Endothelial cell of umbilical vein (primary cell): Measurements from ENCODE around the gene CD300LF. TPM values are rescaled to one million over a fixed set of nuclear protein-coding genes. Genes with fewer than 3 reads are reported as not detected.

Source experiments
- BruUV-seq: library from RNA; stranded (reverse); fragments of 400-500 nt; replicated peaks from 2 replicates; lab custom pipeline; 2021; lab: Mats Ljungman, UMichigan
- CTCF ChIA-PET: fragments of 300-600, 350-600 bp; sonication (Branson Sonifier 250); formaldehyde crosslinking; loops from one replicate; lab custom pipeline; 2021; ENCODE audit warnings: antibody characterized with exemption, inconsistent platforms; lab: Charles Lee
- POLR2A ChIA-PET: fragments of 300-600, 350-600 bp; sonication (Branson Sonifier 250); formaldehyde crosslinking; loops from one replicate; lab custom pipeline; 2021; ENCODE audit warnings: antibody characterized with exemption, inconsistent platforms; lab: Charles Lee
- DNase-seq: peaks from one replicate; pipeline ENCODE4 v3.0.0-alpha.2; 2011; ENCODE audit warnings: low read depth, low spot score
- FAIRE-seq: peaks from 2 replicates; lab custom pipeline; 2011; peaks lifted over from hg19 to GRCh38; lab: Jason Lieb, UNC
- H2AFZ ChIP-seq: 2 replicates; pipeline ENCODE4 v1.6.0; 2012; ENCODE audit warnings: low read depth, low read length, control low read depth, inconsistent platforms
- H3K27ac ChIP-seq: 2 replicates; pipeline ENCODE4 v1.5.1; 2011; ENCODE audit warnings: low read depth, mild to moderate bottlenecking, control low read depth, low read length, moderate library complexity; ENCODE audit not compliant: insufficient read depth
- H3K27me3 ChIP-seq, 2 experiments: 2 replicates each; pipeline versions ENCODE4 v1.6.0 to v1.6.1; 2011; ENCODE audit warnings: low read length in 2 of 2, mixed read lengths in 1 of 2; ENCODE audit not compliant: control insufficient read depth in 2 of 2, insufficient read depth in 2 of 2
- H3K36me3 ChIP-seq, 2 experiments: 2 replicates in 1 of 2; 3 replicates in 1 of 2; pipeline ENCODE4 v1.5.1; 2011; ENCODE audit warnings: low read length in 2 of 2, mild to moderate bottlenecking in 1 of 2, moderate library complexity in 1 of 2; ENCODE audit not compliant: control insufficient read depth in 2 of 2, insufficient read depth in 2 of 2; ENCODE audit errors: extremely low read depth in 1 of 2
- H3K4me1 ChIP-seq: 3 replicates; pipeline ENCODE4 v1.5.1; 2011; ENCODE audit warnings: mild to moderate bottlenecking, low read length; ENCODE audit not compliant: control insufficient read depth, insufficient read depth; ENCODE audit errors: extremely low read depth
- H3K4me2 ChIP-seq: 2 replicates; pipeline ENCODE4 v1.6.1; 2011; ENCODE audit warnings: low read length, control low read depth, mixed read lengths; ENCODE audit not compliant: insufficient read depth
- H3K4me3 ChIP-seq, 3 experiments: fragments of 200-600 bp in 1 of 3; sonication (generic), shearing (Covaris generic) in 1 of 3; replicated peaks in 1 of 3; 2 replicates each; pipeline ENCODE4 v1.5.1; 2011 to 2016; ENCODE audit warnings: control low read depth in 3 of 3, low read length in 3 of 3, mild to moderate bottlenecking in 2 of 3, inconsistent platforms in 1 of 3, low read depth in 1 of 3, moderate library complexity in 1 of 3; ENCODE audit not compliant: insufficient read depth in 1 of 3
- H3K79me2 ChIP-seq: 2 replicates; pipeline ENCODE4 v1.6.0; 2012; ENCODE audit warnings: low read length, inconsistent platforms; ENCODE audit not compliant: control insufficient read depth, insufficient read depth
- H3K9ac ChIP-seq: replicated peaks from 2 replicates; pipeline ENCODE3; 2011; ENCODE audit warnings: low read length, control low read depth; ENCODE audit not compliant: insufficient read depth; ENCODE audit errors: extremely low read depth
- H3K9me1 ChIP-seq: replicated peaks from 3 replicates; pipeline ENCODE4 v1.6.0; 2011; ENCODE audit warnings: mild to moderate bottlenecking, low read length; ENCODE audit not compliant: control insufficient read depth, insufficient read depth; ENCODE audit errors: extremely low read depth
- H3K9me3 ChIP-seq: replicated peaks from 2 replicates; pipeline ENCODE4 v1.5.1; 2012; ENCODE audit warnings: low read length, inconsistent platforms; ENCODE audit not compliant: control insufficient read depth, insufficient read depth
- H4K20me1 ChIP-seq: replicated peaks from 2 replicates; pipeline ENCODE3; 2011; ENCODE audit warnings: mild to moderate bottlenecking, low read length; ENCODE audit not compliant: control insufficient read depth, insufficient read depth; ENCODE audit errors: extremely low read depth
- EZH2 ChIP-seq: IDR thresholded peaks from 2 replicates; pipeline ENCODE4 v1.6.1; 2012; ENCODE audit warnings: borderline replicate concordance, low read depth, mild to moderate bottlenecking, moderate library complexity, low read length, inconsistent platforms; ENCODE audit not compliant: severe bottlenecking
- FOS ChIP-seq: IDR thresholded peaks from 2 replicates; pipeline ENCODE4 v1.6.1; 2011; ENCODE audit warnings: mild to moderate bottlenecking, low read length, moderate library complexity, borderline replicate concordance; ENCODE audit not compliant: insufficient read depth
- GATA2 ChIP-seq: IDR thresholded peaks from 2 replicates; pipeline ENCODE4 v1.7.0; 2011; ENCODE audit warnings: low read depth, mild to moderate bottlenecking, moderate library complexity, mixed read lengths, low read length; ENCODE audit not compliant: insufficient read length, insufficient read depth
- JUN ChIP-seq: IDR thresholded peaks from 2 replicates; pipeline ENCODE4 v1.6.1; 2011; ENCODE audit warnings: borderline replicate concordance, low read depth; ENCODE audit not compliant: insufficient read length, insufficient read depth
- MYC ChIP-seq: IDR thresholded peaks from one replicate; pipeline ENCODE4 v1.6.1; 2011; ENCODE audit warnings: mild to moderate bottlenecking, low read depth, low read length
- POLR2A ChIP-seq: IDR thresholded peaks from 2 replicates; pipeline ENCODE4 v1.6.1; 2012; ENCODE audit warnings: low read depth, mild to moderate bottlenecking, control low read depth, low read length
- POLR2AphosphoS5 ChIP-seq: IDR thresholded peaks from 2 replicates; pipeline ENCODE4 v1.6.1; 2012; ENCODE audit warnings: low read depth, mild to moderate bottlenecking, control low read depth, low read length, moderate library complexity; ENCODE audit not compliant: insufficient read depth
- dilution Hi-C: fragments of 300-500 bp; cut with MboI; formaldehyde crosslinking; loops from one replicate; pipeline ENCODE4 v1.15.0; 2019; ENCODE audit warnings: low sequenced_read_pairs; ENCODE audit not compliant: extremely low pct_ligation_motif_present
- intact Hi-C: fragments of 100-400 bp; cut with micrococcal nuclease; formaldehyde crosslinking; loops from one replicate; pipeline ENCODE4 v1.10.0; 2022
- polyA plus RNA-seq, 4 experiments: library from polyadenylated mRNA; depleted of rRNA in 3 of 4; stranded (reverse) in 3 of 4; unstranded in 1 of 4; fragments of >200 nt; gene quantifications; 2 replicates each; pipeline versions ENCODE4 v1.2.1 to v1.2.3, GENCODE V29; 2011 to 2012; ENCODE audit warnings: missing spikeins in 1 of 4
- total RNA-seq: library from RNA; stranded (reverse); gene quantifications from 2 replicates; pipeline ENCODE4 v1.2.3, GENCODE V29; 2021
- TF ChIP-seq, protein P1 (sequence below), 2 donors: IDR thresholded peaks; 1 replicate in 1 of 2; 2 replicates in 1 of 2; pipeline ENCODE4 v1.5.1; 2011; ENCODE audit warnings: low read length in 2 of 2, mild to moderate bottlenecking in 2 of 2, moderate library complexity in 2 of 2, control low read depth in 1 of 2, inconsistent platforms in 1 of 2, low read depth in 1 of 2; ENCODE audit not compliant: insufficient read depth in 1 of 2; ENCODE audit errors: extremely low read depth in 1 of 2
- TF ChIP-seq, protein P2 (sequence below): IDR thresholded peaks from 2 replicates; pipeline ENCODE4 v1.6.1; 2011; ENCODE audit not compliant: insufficient read depth, insufficient read length

CD300LF gene
- total and polyA plus RNA-seq, 2 donors (not counting 3 experiments of a cell fraction or from before 2014, with no cell fraction given) = not detected

DNA sequence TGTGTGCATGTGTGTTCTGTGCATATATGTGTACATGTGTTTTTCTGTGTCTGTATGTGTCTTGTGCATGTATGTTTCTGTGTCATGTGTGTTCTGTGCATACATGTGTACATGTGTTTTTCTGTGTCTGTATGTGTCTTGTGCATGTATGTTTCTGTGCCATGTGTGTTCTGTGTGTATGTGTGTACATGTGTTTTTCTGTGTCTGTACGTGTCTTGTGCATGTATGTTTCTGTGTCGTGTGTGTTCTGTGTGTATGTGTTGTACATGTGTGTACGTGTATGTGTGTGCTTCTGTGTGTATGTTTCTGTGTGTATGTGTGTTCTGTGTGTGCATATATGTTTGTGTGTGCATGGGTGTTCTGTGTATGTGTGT, 16.0 kb upstream of the CD300LF start:
- ChIA-PET CTCF (no interaction called here), POLR2A (no interaction called here)
- H3K9ac ChIP-seq = no peak overlapping the region
- TF ChIP-seq GATA2 (no peak), POLR2AphosphoS5 (no peak), JUN (no peak)
- TF ChIP-seq, protein P1, sequence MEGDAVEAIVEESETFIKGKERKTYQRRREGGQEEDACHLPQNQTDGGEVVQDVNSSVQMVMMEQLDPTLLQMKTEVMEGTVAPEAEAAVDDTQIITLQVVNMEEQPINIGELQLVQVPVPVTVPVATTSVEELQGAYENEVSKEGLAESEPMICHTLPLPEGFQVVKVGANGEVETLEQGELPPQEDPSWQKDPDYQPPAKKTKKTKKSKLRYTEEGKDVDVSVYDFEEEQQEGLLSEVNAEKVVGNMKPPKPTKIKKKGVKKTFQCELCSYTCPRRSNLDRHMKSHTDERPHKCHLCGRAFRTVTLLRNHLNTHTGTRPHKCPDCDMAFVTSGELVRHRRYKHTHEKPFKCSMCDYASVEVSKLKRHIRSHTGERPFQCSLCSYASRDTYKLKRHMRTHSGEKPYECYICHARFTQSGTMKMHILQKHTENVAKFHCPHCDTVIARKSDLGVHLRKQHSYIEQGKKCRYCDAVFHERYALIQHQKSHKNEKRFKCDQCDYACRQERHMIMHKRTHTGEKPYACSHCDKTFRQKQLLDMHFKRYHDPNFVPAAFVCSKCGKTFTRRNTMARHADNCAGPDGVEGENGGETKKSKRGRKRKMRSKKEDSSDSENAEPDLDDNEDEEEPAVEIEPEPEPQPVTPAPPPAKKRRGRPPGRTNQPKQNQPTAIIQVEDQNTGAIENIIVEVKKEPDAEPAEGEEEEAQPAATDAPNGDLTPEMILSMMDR (IDR thresholded peaks at IDR 0.05; ENCODE audit: extremely low read depth in 1 of 2, insufficient read depth in 1 of 2, low read depth in 1 of 2, low read length in 2 of 2) = no peak
- no peaks in the 10 kb centered on the region for H3K27me3 ChIP-seq
- dilution Hi-C loops = no loop called here
- no peaks in the 10 kb centered on the region for H3K9me1 ChIP-seq
- DNase-seq = no peak
- H3K4me1 ChIP-seq = no peaks in the 10 kb centered on the region
- no peak overlapping the region for H3K27ac ChIP-seq
- H3K79me2 ChIP-seq = no peaks in the 10 kb centered on the region
- no peak overlapping the region for H3K4me3 ChIP-seq
- no peaks in the 10 kb centered on the region for H3K9me3 ChIP-seq
- no peaks in the 10 kb centered on the region for H3K36me3 ChIP-seq
- no TSS peak for BruUV-seq
- H2AFZ ChIP-seq = no peak overlapping the region
- no peak for FAIRE-seq
- H3K4me2 ChIP-seq = no peak overlapping the region
- intact Hi-C loops = no loop called here
- no peaks in the 10 kb centered on the region for H4K20me1 ChIP-seq

DNA sequence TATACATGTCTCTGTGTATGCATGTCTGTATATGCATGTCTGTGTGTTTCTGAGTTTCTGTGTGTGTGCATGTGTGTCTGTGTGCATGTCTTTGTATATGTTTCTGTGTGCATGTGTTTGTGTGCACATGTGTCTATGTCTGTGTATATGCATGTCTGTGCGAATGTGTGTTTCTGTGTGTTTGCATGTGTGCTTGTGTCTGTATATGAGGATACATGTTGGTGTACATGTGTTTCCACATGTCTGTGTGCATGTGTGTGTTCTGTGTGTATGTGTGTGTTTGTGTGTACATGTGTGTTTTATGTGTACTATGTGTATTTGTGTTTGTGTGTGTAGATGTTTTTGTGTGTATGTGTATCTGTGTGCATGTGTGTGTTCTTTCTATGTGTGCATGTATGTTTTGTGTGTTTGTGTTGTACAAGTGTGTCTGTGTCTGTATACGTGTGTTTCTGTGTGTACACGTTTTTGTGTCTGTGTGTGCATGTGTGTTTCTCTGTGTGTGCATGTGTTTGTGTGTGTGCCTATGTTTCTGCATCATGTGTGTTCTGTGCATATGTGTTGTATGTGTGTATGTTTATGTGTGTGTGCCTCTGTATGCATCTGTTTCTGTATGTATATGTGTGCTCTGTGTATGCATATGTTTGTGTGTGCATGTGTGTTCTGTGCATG, 15.4 kb upstream of the CD300LF start:
- Histone ChIP-seq H3K79me2 (no peaks in the 10 kb centered on the region), H4K20me1 (no peaks in the 10 kb centered on the region), H3K9ac (no peak overlapping the region), H3K4me2 (no peak overlapping the region), H3K27me3 (no peaks in the 10 kb centered on the region), H3K4me3 (no peak overlapping the region), H3K9me3 (no peaks in the 10 kb centered on the region), H3K4me1 (no peaks in the 10 kb centered on the region), H3K9me1 (no peaks in the 10 kb centered on the region), H2AFZ (no peak overlapping the region), H3K36me3 (no peaks in the 10 kb centered on the region), H3K27ac (no peak overlapping the region)
- CTCF ChIA-PET = no interaction called here
- POLR2A ChIA-PET = no interaction called here
- no peak for DNase-seq
- dilution Hi-C loops = no loop called here
- no TSS peak for BruUV-seq
- no peak for TF ChIP-seq GATA2
- TF ChIP-seq, protein P2, sequence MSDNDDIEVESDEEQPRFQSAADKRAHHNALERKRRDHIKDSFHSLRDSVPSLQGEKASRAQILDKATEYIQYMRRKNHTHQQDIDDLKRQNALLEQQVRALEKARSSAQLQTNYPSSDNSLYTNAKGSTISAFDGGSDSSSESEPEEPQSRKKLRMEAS = no peak
- no peak for TF ChIP-seq EZH2
- no peak for TF ChIP-seq FOS
- TF ChIP-seq, protein P1 (IDR thresholded peaks at IDR 0.05; ENCODE audit: extremely low read depth in 1 of 2, insufficient read depth in 1 of 2, low read depth in 1 of 2, low read length in 2 of 2) = no peak
- no peak for TF ChIP-seq JUN
- TF ChIP-seq MYC = no peak
- no peak for TF ChIP-seq POLR2AphosphoS5
- no peak for TF ChIP-seq POLR2A
- no peak for FAIRE-seq
- intact Hi-C loops = no loop called here
